KG1 (cell line): ENCODE measurements around the gene TSPYL2.

ENCODE experiments used
- DNase-seq: peaks from one replicate; lab custom pipeline; 2025; lab: John Stamatoyannopoulos, UW

TSPYL2 gene

GRCh38 chrX:53126377-53126776 lies 44.2 kb downstream of the TSPYL2 start:
- DNase-seq, result no peak

GRCh38 chrX:53128097-53128749 lies 46.1 kb downstream of the TSPYL2 start:
- no peak for DNase-seq

GRCh38 chrX:53133400-53133799 lies 51.2 kb downstream of the TSPYL2 start:
- DNase-seq, result no peak

GRCh38 chrX:53135581-53135980 lies 53.4 kb downstream of the TSPYL2 start:
- no peak for DNase-seq
